SK-N-SH (cell line): Measurements from ENCODE around the gene SHE. TPM values are rescaled to one million over a fixed set of nuclear protein-coding genes. Genes with fewer than 3 reads are reported as not detected.

Source experiments
- CTCF ChIA-PET: fragments of 300-600, 350-600 bp; formaldehyde crosslinking; extraction: SDS; loops from one replicate; lab custom pipeline; 2021; lab: Yijun Ruan, JAX
- POLR2A ChIA-PET: fragments of 350-600 bp; sonication (Branson Sonifier 250); formaldehyde crosslinking; extraction: SDS; loops from one replicate; lab custom pipeline; 2020; ENCODE audit warnings: antibody characterized with exemption, inconsistent platforms; lab: Yijun Ruan, JAX
- DNase-seq: peaks from one replicate; pipeline ENCODE4 v3.0.0; 2012
- H2AFZ ChIP-seq: fragments of 200-600 bp; sonication (generic); 2 replicates; pipeline ENCODE4 v1.8.1; 2016; ENCODE audit warnings: antibody characterized with exemption, mild to moderate bottlenecking, low read depth
- H3F3A ChIP-seq: fragments of 200-600 bp; sonication (generic); replicated peaks from 2 replicates; pipeline ENCODE3; 2016; ENCODE audit warnings: antibody characterized with exemption, mild to moderate bottlenecking; ENCODE audit not compliant: insufficient read depth
- H3K27ac ChIP-seq, 2 experiments: fragments of 200-500 bp in 1 of 2; fragments of 200-600 bp in 1 of 2; sonication (Bioruptor generic) in 1 of 2; sonication (generic), shearing (Covaris generic) in 1 of 2; 2 replicates each; pipeline versions ENCODE4 v1.5.1 to v1.6.1; 2014 to 2016; ENCODE audit warnings: low read depth in 2 of 2, inconsistent platforms in 1 of 2, low read length in 1 of 2, mild to moderate bottlenecking in 1 of 2, mixed read lengths in 1 of 2
- H3K27me3 ChIP-seq: fragments of 200-600 bp; sonication (generic), shearing (Covaris generic); 2 replicates; pipeline ENCODE4 v1.6.1; 2016; ENCODE audit warnings: mixed run types; ENCODE audit not compliant: insufficient read depth
- H3K36me3 ChIP-seq, 2 experiments: fragments of 200-500 bp in 1 of 2; fragments of 200-600 bp in 1 of 2; sonication (Bioruptor generic) in 1 of 2; sonication (generic) in 1 of 2; replicated peaks in 1 of 2; 2 replicates each; pipeline versions ENCODE3 to v1.5.1; 2014 to 2016; ENCODE audit warnings: low read length in 1 of 2, mild to moderate bottlenecking in 1 of 2; ENCODE audit not compliant: insufficient read depth in 2 of 2, control insufficient read depth in 1 of 2
- H3K4me1 ChIP-seq, 2 experiments: fragments of 200-500 bp in 1 of 2; fragments of 200-600 bp in 1 of 2; sonication (Bioruptor generic) in 1 of 2; sonication (generic), shearing (Covaris generic) in 1 of 2; 2 replicates each; pipeline versions ENCODE4 v1.5.1 to v1.6.1; 2014 to 2016; ENCODE audit warnings: low read depth in 1 of 2, low read length in 1 of 2, mixed run types in 1 of 2; ENCODE audit not compliant: insufficient read depth in 2 of 2, control insufficient read depth in 1 of 2
- H3K4me2 ChIP-seq: fragments of 200-600 bp; sonication (generic), shearing (Covaris generic); 2 replicates; pipeline ENCODE4 v1.6.1; 2017; ENCODE audit warnings: mixed run types
- H3K4me3 ChIP-seq, 2 experiments: fragments of 200-500 bp in 1 of 2; fragments of 200-600 bp in 1 of 2; sonication (Bioruptor generic) in 1 of 2; sonication (generic), shearing (Covaris generic) in 1 of 2; 2 replicates each; pipeline versions ENCODE4 v1.5.1 to v1.8.1; 2014 to 2016; ENCODE audit warnings: low read depth in 2 of 2, inconsistent platforms in 1 of 2, low read length in 1 of 2, mild to moderate bottlenecking in 1 of 2, mixed read lengths in 1 of 2, moderate library complexity in 1 of 2
- H3K79me2 ChIP-seq: fragments of 200-600 bp; sonication (generic); 2 replicates; pipeline ENCODE4 v1.8.1; 2017; ENCODE audit warnings: mild to moderate bottlenecking; ENCODE audit not compliant: insufficient read depth
- H3K9ac ChIP-seq: fragments of 200-600 bp; sonication (generic); 2 replicates; pipeline ENCODE4 v1.6.1; 2017; ENCODE audit warnings: mixed run types
- H3K9me2 ChIP-seq: fragments of 200-600 bp; sonication (generic); 2 replicates; pipeline ENCODE4 v1.6.1; 2017; ENCODE audit warnings: mixed run types
- H3K9me3 ChIP-seq: fragments of 200-600 bp; sonication (generic); 2 replicates; pipeline ENCODE4 v1.6.1; 2017; ENCODE audit warnings: mixed run types, mild to moderate bottlenecking, moderate library complexity
- H4K20me1 ChIP-seq: fragments of 200-600 bp; sonication (generic); 2 replicates; pipeline ENCODE4 v1.6.1; 2017; ENCODE audit warnings: mild to moderate bottlenecking, mixed run types; ENCODE audit not compliant: insufficient read depth
- ELF1 ChIP-seq: IDR thresholded peaks from 2 replicates; pipeline ENCODE4 v1.4.0; 2012
- EZH2phosphoT487 ChIP-seq: fragments of 200-600 bp; sonication (generic); IDR thresholded peaks from 2 replicates; pipeline ENCODE4 v1.6.1; 2017; ENCODE audit warnings: low read depth, mixed run types, mild to moderate bottlenecking, antibody characterized with exemption, moderate library complexity, borderline replicate concordance
- GATA2 ChIP-seq: sonication (generic); formaldehyde crosslinking; IDR thresholded peaks from 2 replicates; pipeline ENCODE4 v1.5.0; 2020; ENCODE audit warnings: mild to moderate bottlenecking, missing genetic modification reagents
- MEF2A ChIP-seq: IDR thresholded peaks from 2 replicates; pipeline ENCODE4 v1.4.0; 2012; ENCODE audit warnings: low read depth, borderline replicate concordance
- NFIC ChIP-seq: IDR thresholded peaks from 2 replicates; pipeline ENCODE4 v1.4.0; 2012; ENCODE audit warnings: borderline replicate concordance
- RCOR1 ChIP-seq: fragments of 150-350 bp; IDR thresholded peaks from 2 replicates; pipeline ENCODE4 v1.6.1; 2017; ENCODE audit warnings: antibody characterized with exemption, low read length
- RFX5 ChIP-seq: IDR thresholded peaks from 2 replicates; pipeline ENCODE4 v1.6.1; 2012; ENCODE audit warnings: mild to moderate bottlenecking, improper control_type of control experiment, low read length
- RXRA ChIP-seq: IDR thresholded peaks from 2 replicates; pipeline ENCODE4 v1.4.0; 2012; ENCODE audit warnings: low read depth, mild to moderate bottlenecking, borderline replicate concordance
- SIN3A ChIP-seq: IDR thresholded peaks from 2 replicates; pipeline ENCODE4 v1.6.1; 2012; ENCODE audit warnings: low read depth, mild to moderate bottlenecking, low read length, moderate library complexity, borderline replicate concordance
- SMC3 ChIP-seq: IDR thresholded peaks from 2 replicates; pipeline ENCODE4 v1.6.1; 2012; ENCODE audit warnings: low read depth, low read length, improper control_type of control experiment
- YY1 ChIP-seq: IDR thresholded peaks from 2 replicates; pipeline ENCODE4 v1.4.0; 2012; ENCODE audit warnings: low read depth, mild to moderate bottlenecking
- WGBS: methylation state at CpG from one replicate; pipeline ENCODE4 v1.1.6; 2017; ENCODE audit warnings: low lambda C conversion rate; 5-methylcytosine and 5-hydroxymethylcytosine counted together
- polyA plus RNA-seq, 3 experiments: library from polyadenylated mRNA; depleted of rRNA; stranded (reverse); fragments of >200 nt; gene quantifications; 2 replicates each; pipeline ENCODE4 v1.2.3, GENCODE V29; 2012
- TF ChIP-seq, protein P1 (sequence below): IDR thresholded peaks from 2 replicates; pipeline ENCODE4 v1.4.0; 2012; ENCODE audit warnings: low read depth, borderline replicate concordance
- TF ChIP-seq, protein P2 (sequence below): fragments of 200-600 bp; sonication (generic); IDR thresholded peaks from 2 replicates; pipeline ENCODE4 v1.6.1; 2017; ENCODE audit warnings: antibody characterized with exemption, mild to moderate bottlenecking, moderate library complexity
- TF ChIP-seq, protein P3 (sequence below): IDR thresholded peaks from 2 replicates; pipeline ENCODE4 v1.4.0; 2012; ENCODE audit warnings: low read depth, borderline replicate concordance

The SHE gene
- polyA plus RNA-seq, 1 of the 3 experiments (the other 2 are of a cell fraction), result not detected

DNA sequence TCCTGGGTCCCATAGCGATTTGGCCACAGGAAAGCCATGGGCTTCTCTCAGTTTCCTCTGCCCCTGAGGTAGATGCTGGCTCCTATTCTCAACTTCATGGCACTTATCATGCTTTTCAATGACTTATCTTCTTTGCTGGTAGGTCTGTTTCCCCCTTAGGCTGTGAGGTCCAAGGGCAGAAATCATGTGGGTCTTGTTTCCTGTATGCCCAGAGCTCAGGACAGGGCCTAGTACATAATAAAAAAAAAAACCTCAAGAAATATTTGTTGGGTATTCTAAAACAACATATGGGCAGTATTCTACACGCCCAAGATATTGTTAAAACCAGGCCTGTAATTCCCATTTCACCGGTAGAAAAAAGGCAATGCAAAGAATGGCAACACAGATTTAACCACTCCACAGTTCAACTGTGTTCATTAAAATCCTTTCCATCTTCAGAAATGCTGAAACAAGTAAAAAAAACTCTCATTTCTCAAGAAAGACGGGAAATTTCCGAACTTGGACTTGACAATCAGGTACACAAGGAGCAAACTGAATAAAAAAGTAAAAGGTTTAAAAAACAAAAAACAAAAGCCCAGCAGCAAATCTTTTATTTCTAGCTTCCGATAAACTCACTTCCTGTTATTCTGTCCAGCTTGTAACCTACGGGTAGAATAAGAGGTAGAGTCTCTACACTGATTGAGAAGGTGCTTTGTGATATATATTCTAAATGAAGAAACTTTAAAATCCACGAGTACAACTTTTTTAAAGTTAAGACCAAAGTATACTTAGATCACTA, 6.5 kb downstream of the SHE start:
- no peak overlapping the region for H3K4me3 ChIP-seq
- H3K4me2 ChIP-seq, result no peak overlapping the region
- ChIA-PET POLR2A (no interaction called here), CTCF (interaction anchor here (1.0 to 2.1 kb wide), 4 partner anchors 11 to 57 kb away, joined by 3 to 19 read pairs (median 3); no protein-coding TSS in a partner anchor)
- H3K36me3 ChIP-seq, result no peaks in the 10 kb centered on the region
- H3K27ac ChIP-seq, result no peak overlapping the region
- H3K9me2 ChIP-seq, result no peaks in the 10 kb centered on the region
- no peak for TF ChIP-seq RCOR1
- TF ChIP-seq, protein P1, sequence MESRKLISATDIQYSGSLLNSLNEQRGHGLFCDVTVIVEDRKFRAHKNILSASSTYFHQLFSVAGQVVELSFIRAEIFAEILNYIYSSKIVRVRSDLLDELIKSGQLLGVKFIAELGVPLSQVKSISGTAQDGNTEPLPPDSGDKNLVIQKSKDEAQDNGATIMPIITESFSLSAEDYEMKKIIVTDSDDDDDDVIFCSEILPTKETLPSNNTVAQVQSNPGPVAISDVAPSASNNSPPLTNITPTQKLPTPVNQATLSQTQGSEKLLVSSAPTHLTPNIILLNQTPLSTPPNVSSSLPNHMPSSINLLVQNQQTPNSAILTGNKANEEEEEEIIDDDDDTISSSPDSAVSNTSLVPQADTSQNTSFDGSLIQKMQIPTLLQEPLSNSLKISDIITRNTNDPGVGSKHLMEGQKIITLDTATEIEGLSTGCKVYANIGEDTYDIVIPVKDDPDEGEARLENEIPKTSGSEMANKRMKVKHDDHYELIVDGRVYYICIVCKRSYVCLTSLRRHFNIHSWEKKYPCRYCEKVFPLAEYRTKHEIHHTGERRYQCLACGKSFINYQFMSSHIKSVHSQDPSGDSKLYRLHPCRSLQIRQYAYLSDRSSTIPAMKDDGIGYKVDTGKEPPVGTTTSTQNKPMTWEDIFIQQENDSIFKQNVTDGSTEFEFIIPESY, result no peak
- no peak for TF ChIP-seq YY1
- TF ChIP-seq, protein P2, sequence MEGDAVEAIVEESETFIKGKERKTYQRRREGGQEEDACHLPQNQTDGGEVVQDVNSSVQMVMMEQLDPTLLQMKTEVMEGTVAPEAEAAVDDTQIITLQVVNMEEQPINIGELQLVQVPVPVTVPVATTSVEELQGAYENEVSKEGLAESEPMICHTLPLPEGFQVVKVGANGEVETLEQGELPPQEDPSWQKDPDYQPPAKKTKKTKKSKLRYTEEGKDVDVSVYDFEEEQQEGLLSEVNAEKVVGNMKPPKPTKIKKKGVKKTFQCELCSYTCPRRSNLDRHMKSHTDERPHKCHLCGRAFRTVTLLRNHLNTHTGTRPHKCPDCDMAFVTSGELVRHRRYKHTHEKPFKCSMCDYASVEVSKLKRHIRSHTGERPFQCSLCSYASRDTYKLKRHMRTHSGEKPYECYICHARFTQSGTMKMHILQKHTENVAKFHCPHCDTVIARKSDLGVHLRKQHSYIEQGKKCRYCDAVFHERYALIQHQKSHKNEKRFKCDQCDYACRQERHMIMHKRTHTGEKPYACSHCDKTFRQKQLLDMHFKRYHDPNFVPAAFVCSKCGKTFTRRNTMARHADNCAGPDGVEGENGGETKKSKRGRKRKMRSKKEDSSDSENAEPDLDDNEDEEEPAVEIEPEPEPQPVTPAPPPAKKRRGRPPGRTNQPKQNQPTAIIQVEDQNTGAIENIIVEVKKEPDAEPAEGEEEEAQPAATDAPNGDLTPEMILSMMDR, result no peak
- TF ChIP-seq RFX5, result no peak
- TF ChIP-seq ELF1, result no peak
- TF ChIP-seq SIN3A, result no peak
- TF ChIP-seq GATA2 (CRISPR knock-in tag), result no peak
- no peak for TF ChIP-seq RXRA
- TF ChIP-seq EZH2phosphoT487, result no peak
- TF ChIP-seq MEF2A, result no peak
- no peak for TF ChIP-seq SMC3
- H3K4me1 ChIP-seq, result peaks cover 0 to 7% of the 10 kb centered on the region in 2 experiments; a peak in 1 of 4 replicates
- H3K9ac ChIP-seq, result no peak overlapping the region
- no peaks in the 10 kb centered on the region for H3K9me3 ChIP-seq
- no peaks in the 10 kb centered on the region for H3F3A ChIP-seq
- WGBS, result 59% methylated on average over 8 of the region's 8 CpGs
- peaks cover 71% of the 10 kb centered on the region for H3K27me3 ChIP-seq
- H3K79me2 ChIP-seq, result no peaks in the 10 kb centered on the region
- DNase-seq, result no peak
- H4K20me1 ChIP-seq, result no peaks in the 10 kb centered on the region
- no peak overlapping the region for H2AFZ ChIP-seq

DNA sequence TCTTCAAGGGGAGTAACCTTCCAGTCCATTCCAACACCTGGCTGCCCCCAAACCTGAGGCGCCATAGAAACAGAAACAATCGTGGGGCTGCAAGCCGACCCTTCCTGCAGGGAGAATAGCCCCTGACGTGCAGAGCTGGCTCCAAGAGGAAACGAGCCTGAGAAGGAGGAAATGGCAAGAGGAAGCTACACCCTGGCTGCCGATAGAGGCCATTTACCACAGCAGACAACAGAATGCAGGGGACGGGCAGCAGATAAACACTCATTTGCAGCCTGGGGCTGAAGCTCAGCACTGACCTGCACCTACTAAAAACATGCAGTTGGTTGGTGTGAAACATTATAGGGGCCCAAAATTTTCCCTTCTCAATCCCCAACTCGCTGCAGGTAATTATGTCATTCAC, 8.9 kb downstream of the SHE start:
- H2AFZ ChIP-seq, result no peak overlapping the region
- DNase-seq, result peak; percentile 42
- ChIA-PET POLR2A (no interaction called here), CTCF (no interaction called here)
- no peak overlapping the region for H3K9ac ChIP-seq
- H3K36me3 ChIP-seq, result no peaks in the 10 kb centered on the region
- H3K9me2 ChIP-seq, result no peaks in the 10 kb centered on the region
- H4K20me1 ChIP-seq, result no peaks in the 10 kb centered on the region
- H3K9me3 ChIP-seq, result no peaks in the 10 kb centered on the region
- H3K4me3 ChIP-seq, result no peak overlapping the region
- H3K27ac ChIP-seq, result no peak overlapping the region
- no peaks in the 10 kb centered on the region for H3F3A ChIP-seq
- H3K4me1 ChIP-seq, result peaks cover 0 to 7% of the 10 kb centered on the region in 2 experiments; a peak in 1 of 4 replicates
- WGBS, result 35% methylated on average over 8 of the region's 8 CpGs
- TF ChIP-seq, protein P3, sequence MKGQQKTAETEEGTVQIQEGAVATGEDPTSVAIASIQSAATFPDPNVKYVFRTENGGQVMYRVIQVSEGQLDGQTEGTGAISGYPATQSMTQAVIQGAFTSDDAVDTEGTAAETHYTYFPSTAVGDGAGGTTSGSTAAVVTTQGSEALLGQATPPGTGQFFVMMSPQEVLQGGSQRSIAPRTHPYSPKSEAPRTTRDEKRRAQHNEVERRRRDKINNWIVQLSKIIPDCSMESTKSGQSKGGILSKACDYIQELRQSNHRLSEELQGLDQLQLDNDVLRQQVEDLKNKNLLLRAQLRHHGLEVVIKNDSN, result no peak
- no peak for TF ChIP-seq NFIC
- H3K27me3 ChIP-seq, result peaks cover 57% of the 10 kb centered on the region
- no peaks in the 10 kb centered on the region for H3K79me2 ChIP-seq
- H3K4me2 ChIP-seq, result no peak overlapping the region
